ENCODE results near the gene PFDN1. TPM values are rescaled to one million over a fixed set of nuclear protein-coding genes. Genes with fewer than 3 reads are reported as not detected.

Gene PFDN1
- total RNA-seq, 2 experiments from 2014 or later: 62.4 to 64.7 TPM

GRCh38 chr5:140235791-140236551, 66.9 kb downstream of the PFDN1 start:
- ChIA-PET CTCF (interaction anchor here (1.3 to 28.9 kb wide), 6 partner anchors 9 to 137 kb away, joined by 4 to 796 read pairs (median 7); partner anchors contain the start of gene HBEGF), POLR2A (no interaction called here)
- H3K4me1 Mint-ChIP-seq (ENCODE audit: low read depth): no peaks in the 10 kb centered on the region
- no peaks in the 10 kb centered on the region for H3K36me3 Mint-ChIP-seq (ENCODE audit: low read depth)
- DNase-seq (no peak), ATAC-seq (no peak)
- H3K27me3 Mint-ChIP-seq (ENCODE audit: low read depth): peaks cover 11% of the 10 kb centered on the region
- H3K9me3 Mint-ChIP-seq (ENCODE audit: insufficient read depth): no peaks in the 10 kb centered on the region
- H3K4me3 Mint-ChIP-seq: no peak overlapping the region
- no peak overlapping the region for H3K27ac Mint-ChIP-seq

- peaks cover 11% of the 10 kb centered on the region for H3K27me3 Mint-ChIP-seq (ENCODE audit: low read depth)
- ChIA-PET CTCF (interaction anchor here (0.7 to 28.9 kb wide), 2 partner anchors 115 to 118 kb away, joined by 4 to 796 read pairs; partner anchors contain the start of gene HBEGF), POLR2A (no interaction called here)
- no peak for DNase-seq
- H3K4me3 Mint-ChIP-seq: no peak overlapping the region
- no peak overlapping the region for H3K27ac Mint-ChIP-seq
- H3K4me1 Mint-ChIP-seq (ENCODE audit: low read depth): no peaks in the 10 kb centered on the region
- H3K9me3 Mint-ChIP-seq (ENCODE audit: insufficient read depth): no peaks in the 10 kb centered on the region
- H3K36me3 Mint-ChIP-seq (ENCODE audit: low read depth): no peaks in the 10 kb centered on the region
- ATAC-seq: no peak
Measured at GRCh38 chr5:140234377-140234989, 68.4 kb downstream of the PFDN1 start.

- Mint-ChIP-seq H3K4me3 (no peak overlapping the region), H3K27ac (no peak overlapping the region), H3K27me3 (ENCODE audit: low read depth) (peaks cover 11% of the 10 kb centered on the region), H3K9me3 (ENCODE audit: insufficient read depth) (no peaks in the 10 kb centered on the region), H3K36me3 (ENCODE audit: low read depth) (no peaks in the 10 kb centered on the region), H3K4me1 (ENCODE audit: low read depth) (no peaks in the 10 kb centered on the region)
- no peak for DNase-seq
- no peak for ATAC-seq
- ChIA-PET POLR2A (no interaction called here), CTCF (interaction anchor here (0.5 to 1.8 kb wide), 5 partner anchors 12 to 126 kb away, joined by 3 to 7 read pairs (median 3); no protein-coding TSS in a partner anchor)
Measured at GRCh38 chr5:140232731-140233130, 70.2 kb downstream of the PFDN1 start.

DNA sequence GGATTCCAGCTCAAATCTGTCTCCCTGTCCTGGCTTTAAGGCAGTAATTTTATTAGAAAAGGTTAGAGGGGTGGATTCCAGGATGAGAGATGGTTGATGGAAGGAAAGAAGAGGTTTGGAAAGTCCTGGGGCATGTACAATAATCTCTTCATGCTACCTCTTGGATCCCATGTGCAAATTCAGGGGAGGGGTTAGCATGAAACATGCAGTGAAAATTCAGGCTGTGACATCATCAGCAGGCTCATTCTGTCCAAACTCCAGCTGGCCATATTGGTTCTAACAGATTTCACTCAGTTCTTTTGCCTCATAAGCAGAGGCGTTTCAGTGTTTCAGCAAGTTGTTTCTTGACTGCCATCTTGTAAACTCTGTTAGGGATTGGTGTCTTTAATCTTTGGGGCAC, 72.5 kb downstream of the PFDN1 start:
- Mint-ChIP-seq H3K9me3 (ENCODE audit: insufficient read depth) (no peaks in the 10 kb centered on the region), H3K4me3 (no peak overlapping the region), H3K4me1 (ENCODE audit: low read depth) (no peaks in the 10 kb centered on the region), H3K27ac (no peak overlapping the region), H3K27me3 (ENCODE audit: low read depth) (peaks cover 11% of the 10 kb centered on the region), H3K36me3 (ENCODE audit: low read depth) (no peaks in the 10 kb centered on the region)
- POLR2A ChIA-PET: no interaction called here
- DNase-seq (no peak), ATAC-seq (no peak)
- CTCF ChIA-PET: interaction anchor here (1.0 to 2.3 kb wide), 2 partner anchors 9 to 122 kb away, joined by 3 to 8 read pairs; no protein-coding TSS in a partner anchor

DNA sequence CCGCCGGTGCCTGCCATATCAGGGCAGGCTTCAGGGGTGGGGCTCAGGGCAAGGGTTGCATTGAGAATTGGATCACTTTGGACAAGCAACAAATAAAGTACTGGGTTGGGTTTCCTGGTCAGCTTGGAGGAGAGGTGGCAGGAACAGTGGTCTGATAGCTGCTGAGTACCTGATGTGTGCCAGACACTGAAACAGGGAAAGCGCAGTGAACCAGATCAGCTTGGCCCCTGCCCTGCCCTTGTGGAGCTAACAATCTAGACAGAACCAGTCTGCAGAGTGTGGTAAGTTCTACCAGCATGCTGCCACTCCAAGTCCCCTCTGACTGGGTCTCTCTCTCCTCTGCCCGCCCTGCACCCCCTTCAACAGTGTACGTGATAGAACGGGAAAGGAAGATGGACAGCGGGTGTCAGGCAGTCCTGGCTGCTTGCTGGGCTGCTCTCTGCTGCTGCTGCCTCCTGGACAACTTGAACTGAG, 74.5 kb downstream of the PFDN1 start:
- peaks cover 8% of the 10 kb centered on the region for H3K27me3 Mint-ChIP-seq (ENCODE audit: low read depth)
- H3K27ac Mint-ChIP-seq: no peak overlapping the region
- DNase-seq (no peak), ATAC-seq (no peak)
- H3K9me3 Mint-ChIP-seq (ENCODE audit: insufficient read depth): no peaks in the 10 kb centered on the region
- ChIA-PET CTCF (no interaction called here), POLR2A (interaction anchor here (0.6 kb wide), 1 partner anchor 48 kb away, joined by 3 read pairs; no protein-coding TSS in a partner anchor)
- H3K4me3 Mint-ChIP-seq: no peak overlapping the region
- H3K36me3 Mint-ChIP-seq (ENCODE audit: low read depth): no peaks in the 10 kb centered on the region
- no peaks in the 10 kb centered on the region for H3K4me1 Mint-ChIP-seq (ENCODE audit: low read depth)

GRCh38 chr5:140227046-140227445, 75.9 kb downstream of the PFDN1 start:
- Mint-ChIP-seq H3K4me1 (ENCODE audit: low read depth) (peaks cover 1% of the 10 kb centered on the region), H3K4me3 (no peak overlapping the region), H3K27me3 (ENCODE audit: low read depth) (peaks cover 5% of the 10 kb centered on the region), H3K36me3 (ENCODE audit: low read depth) (no peaks in the 10 kb centered on the region), H3K9me3 (ENCODE audit: insufficient read depth) (no peaks in the 10 kb centered on the region), H3K27ac (no peak overlapping the region)
- ATAC-seq: no peak
- ChIA-PET POLR2A (no interaction called here), CTCF (interaction anchor here (0.6 to 1.4 kb wide), 4 partner anchors 13 to 1518 kb away, joined by 3 to 4 read pairs (median 4); no protein-coding TSS in a partner anchor)
- DNase-seq: no peak

DNA sequence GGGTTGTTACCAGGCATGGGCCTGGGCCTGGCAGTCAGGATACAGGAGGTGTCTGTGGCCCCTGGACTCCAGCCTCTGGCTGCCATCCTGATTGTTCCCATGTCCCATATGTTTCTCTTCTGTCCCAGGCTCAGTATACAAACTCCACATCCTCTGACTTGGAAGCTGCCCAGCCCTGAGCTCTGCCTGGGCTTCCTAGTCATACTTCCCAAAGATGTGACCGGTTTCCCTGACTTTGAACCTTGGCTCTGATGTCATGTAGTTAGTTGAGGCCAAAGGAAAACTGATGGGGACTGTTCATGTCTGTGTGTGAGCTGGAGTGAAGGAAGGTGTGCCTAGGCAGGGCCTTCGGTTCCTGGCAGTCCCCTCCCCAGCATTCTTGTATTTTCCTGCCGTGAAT, 77.5 kb downstream of the PFDN1 start:
- H3K36me3 Mint-ChIP-seq (ENCODE audit: low read depth): no peaks in the 10 kb centered on the region
- ATAC-seq (no peak), DNase-seq (no peak)
- H3K9me3 Mint-ChIP-seq (ENCODE audit: insufficient read depth): no peaks in the 10 kb centered on the region
- H3K4me3 Mint-ChIP-seq: no peak overlapping the region
- H3K4me1 Mint-ChIP-seq (ENCODE audit: low read depth): peaks cover 16% of the 10 kb centered on the region
- no peak overlapping the region for H3K27ac Mint-ChIP-seq
- ChIA-PET CTCF (no interaction called here), POLR2A (no interaction called here)
- no peaks in the 10 kb centered on the region for H3K27me3 Mint-ChIP-seq (ENCODE audit: low read depth)

- DNase-seq: no peak
- POLR2A ChIA-PET: no interaction called here
- no peak for ATAC-seq
- H3K27ac Mint-ChIP-seq: no peak overlapping the region
- H3K36me3 Mint-ChIP-seq (ENCODE audit: low read depth): no peaks in the 10 kb centered on the region
- H3K9me3 Mint-ChIP-seq (ENCODE audit: insufficient read depth): no peaks in the 10 kb centered on the region
- no peaks in the 10 kb centered on the region for H3K27me3 Mint-ChIP-seq (ENCODE audit: low read depth)
- CTCF ChIA-PET: interaction anchor here (1.4 kb wide), 2 partner anchors 20 to 139 kb away, joined by 3 to 8 read pairs; no protein-coding TSS in a partner anchor
- peaks cover 23% of the 10 kb centered on the region for H3K4me1 Mint-ChIP-seq (ENCODE audit: low read depth)
- H3K4me3 Mint-ChIP-seq: no peak overlapping the region
Measured at GRCh38 chr5:140224658-140225057, 78.2 kb downstream of the PFDN1 start.

DNA sequence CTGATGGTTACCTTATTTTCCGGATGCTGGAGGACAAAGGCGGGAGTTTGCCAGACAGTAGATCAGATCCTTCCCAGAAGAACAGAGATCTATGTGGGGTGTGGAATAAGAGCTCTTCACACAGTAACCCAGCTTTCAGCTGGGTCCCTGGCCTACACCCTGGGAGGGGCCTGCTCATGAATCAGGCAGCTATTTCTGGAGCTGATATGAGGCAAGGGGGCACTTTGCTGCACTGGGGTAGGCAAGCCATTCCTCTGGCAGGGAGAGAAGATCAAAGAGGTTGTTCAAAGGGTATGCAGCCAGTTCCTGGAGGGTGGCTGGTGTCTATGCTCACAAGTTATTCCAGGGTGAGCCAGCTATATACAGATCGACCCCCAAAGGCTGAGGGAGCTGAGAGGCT, 79.3 kb downstream of the PFDN1 start:
- Mint-ChIP-seq H3K4me3 (no peak overlapping the region), H3K27ac (no peak overlapping the region), H3K36me3 (ENCODE audit: low read depth) (no peaks in the 10 kb centered on the region), H3K4me1 (ENCODE audit: low read depth) (peaks cover 24% of the 10 kb centered on the region), H3K9me3 (ENCODE audit: insufficient read depth) (no peaks in the 10 kb centered on the region), H3K27me3 (ENCODE audit: low read depth) (no peaks in the 10 kb centered on the region)
- DNase-seq: no peak
- ATAC-seq: no peak
- POLR2A ChIA-PET: no interaction called here
- CTCF ChIA-PET: interaction anchor here (0.8 to 1.4 kb wide), 5 partner anchors 15 to 140 kb away, joined by 3 to 8 read pairs (median 3); no protein-coding TSS in a partner anchor

GRCh38 chr5:140222416-140222815, 80.5 kb downstream of the PFDN1 start:
- Mint-ChIP-seq H3K36me3 (ENCODE audit: low read depth) (no peaks in the 10 kb centered on the region), H3K4me1 (ENCODE audit: low read depth) (peaks cover 24% of the 10 kb centered on the region), H3K4me3 (no peak overlapping the region), H3K27me3 (ENCODE audit: low read depth) (no peaks in the 10 kb centered on the region), H3K9me3 (ENCODE audit: insufficient read depth) (no peaks in the 10 kb centered on the region), H3K27ac (no peak overlapping the region)
- ATAC-seq (no peak), DNase-seq (no peak)
- ChIA-PET CTCF (interaction anchor here (1.4 to 1.6 kb wide), 2 partner anchors 20 to 22 kb away, joined by 3 to 4 read pairs; no protein-coding TSS in a partner anchor), POLR2A (no interaction called here)

DNA sequence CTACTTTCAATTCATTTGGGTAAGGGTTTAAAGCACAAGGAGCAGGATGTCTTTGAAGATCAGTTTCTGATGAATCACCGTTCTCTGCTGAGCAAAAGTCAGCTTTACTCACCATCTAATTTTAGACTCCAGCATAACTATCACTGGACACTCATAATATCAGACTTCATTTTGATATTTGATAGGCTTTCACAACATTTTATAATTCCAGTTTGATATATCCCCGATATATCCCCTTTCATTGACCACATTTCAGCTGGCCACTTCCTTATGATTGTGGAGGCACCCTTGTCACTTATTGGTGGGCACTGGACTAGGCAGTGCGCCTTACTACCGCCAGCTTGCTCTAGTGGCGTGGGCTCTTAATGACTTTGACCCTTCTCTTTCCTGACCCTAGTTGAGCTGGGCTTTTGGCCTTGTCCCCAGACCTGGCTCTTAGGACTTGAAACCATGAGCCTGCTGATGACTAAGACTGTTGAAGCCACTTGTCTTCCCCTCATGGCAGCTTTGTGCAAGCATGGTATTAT, 81.1 kb downstream of the PFDN1 start:
- Mint-ChIP-seq H3K9me3 (ENCODE audit: insufficient read depth) (no peaks in the 10 kb centered on the region), H3K36me3 (ENCODE audit: low read depth) (no peaks in the 10 kb centered on the region), H3K27me3 (ENCODE audit: low read depth) (no peaks in the 10 kb centered on the region), H3K27ac (no peak overlapping the region), H3K4me3 (no peak overlapping the region), H3K4me1 (ENCODE audit: low read depth) (peaks cover 24% of the 10 kb centered on the region)
- ATAC-seq (no peak), DNase-seq (no peak)
- CTCF ChIA-PET: interaction anchor here (1.0 to 1.6 kb wide), 4 partner anchors 18 to 253 kb away, joined by 3 to 7 read pairs (median 4); no protein-coding TSS in a partner anchor
- POLR2A ChIA-PET: no interaction called here

DNA sequence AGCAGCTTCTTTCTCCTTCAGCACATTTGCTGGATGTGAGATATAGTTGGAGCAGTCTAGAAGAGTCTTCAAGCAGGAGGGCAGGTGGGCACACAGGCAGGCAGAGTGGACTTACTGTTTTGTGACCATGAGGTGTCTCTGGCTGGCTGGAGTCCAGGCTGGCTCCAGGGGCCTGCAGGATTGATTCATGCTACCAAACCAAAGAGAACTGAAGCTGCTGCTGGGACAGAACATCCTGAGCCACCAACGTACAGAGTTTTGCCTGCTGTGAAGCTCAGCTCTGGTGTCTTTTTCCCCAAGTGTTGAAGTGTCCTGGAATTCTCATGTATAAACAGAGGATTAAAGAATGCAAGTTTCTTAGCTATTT, 82.2 kb downstream of the PFDN1 start:
- Mint-ChIP-seq H3K4me3 (no peak overlapping the region), H3K36me3 (ENCODE audit: low read depth) (no peaks in the 10 kb centered on the region), H3K4me1 (ENCODE audit: low read depth) (peaks cover 24% of the 10 kb centered on the region), H3K9me3 (ENCODE audit: insufficient read depth) (no peaks in the 10 kb centered on the region), H3K27me3 (ENCODE audit: low read depth) (no peaks in the 10 kb centered on the region), H3K27ac (no peak overlapping the region)
- POLR2A ChIA-PET: no interaction called here
- CTCF ChIA-PET: interaction anchor here (0.9 to 1.4 kb wide), 4 partner anchors 14 to 143 kb away, joined by 3 to 7 read pairs (median 5); no protein-coding TSS in a partner anchor
- DNase-seq (no peak), ATAC-seq (no peak)
